Endodermal cell (in vitro differentiated cells): ENCODE measurements around the gene OASL. TPM values are rescaled to one million over a fixed set of nuclear protein-coding genes. Genes with fewer than 3 reads are reported as not detected.

Source experiments
- DNase-seq: peaks from one replicate; pipeline ENCODE4 v3.0.0-alpha.2; 2017
- H3K27ac ChIP-seq: 2 replicates; pipeline ENCODE4 v1.5.1; 2013; ENCODE audit warnings: mild to moderate bottlenecking, low read depth, low read length, moderate library complexity
- H3K27me3 ChIP-seq: 2 replicates; pipeline ENCODE4 v1.6.1; 2013; ENCODE audit warnings: mild to moderate bottlenecking, low read length, moderate library complexity; ENCODE audit not compliant: insufficient read depth, control insufficient read depth, poor library complexity, severe bottlenecking
- H3K36me3 ChIP-seq: 2 replicates; pipeline ENCODE4 v1.7.0; 2013; ENCODE audit warnings: mild to moderate bottlenecking, low read length, moderate library complexity; ENCODE audit not compliant: control insufficient read depth, insufficient read depth
- H3K4me1 ChIP-seq: one replicate; pipeline ENCODE4 v1.7.0; 2013; ENCODE audit warnings: low read length; ENCODE audit not compliant: control insufficient read depth, insufficient read depth
- H3K4me3 ChIP-seq: 2 replicates; pipeline ENCODE4 v1.5.1; 2013; ENCODE audit warnings: mild to moderate bottlenecking, low read length, moderate library complexity
- H3K9ac ChIP-seq: 2 replicates; pipeline ENCODE4 v1.6.1; 2013; ENCODE audit warnings: mild to moderate bottlenecking, low read length, moderate library complexity; ENCODE audit not compliant: poor library complexity, severe bottlenecking; ENCODE audit errors: extremely low read depth
- H3K9me3 ChIP-seq: 2 replicates; pipeline ENCODE4 v1.6.1; 2013; ENCODE audit warnings: mild to moderate bottlenecking, low read length, moderate library complexity; ENCODE audit not compliant: control insufficient read depth
- H3K27ac Mint-ChIP-seq: 2 replicates; pipeline ENCODE4 v1.8.0; 2020; ENCODE audit warnings: mixed read lengths
- H3K27me3 Mint-ChIP-seq: 2 replicates; pipeline ENCODE4 v1.8.0; 2021; ENCODE audit warnings: mild to moderate bottlenecking, mixed read lengths; ENCODE audit not compliant: insufficient read depth
- H3K36me3 Mint-ChIP-seq: 2 replicates; pipeline ENCODE4 v1.8.0; 2020; ENCODE audit warnings: low read depth, mixed read lengths
- H3K4me1 Mint-ChIP-seq: 2 replicates; pipeline ENCODE4 v1.8.0; 2020; ENCODE audit warnings: mixed read lengths
- H3K4me3 Mint-ChIP-seq: 2 replicates; pipeline ENCODE4 v1.8.0; 2020; ENCODE audit warnings: mild to moderate bottlenecking, moderate library complexity, mixed read lengths
- H3K9me3 Mint-ChIP-seq: 2 replicates; pipeline ENCODE4 v1.8.0; 2020; ENCODE audit warnings: mild to moderate bottlenecking, mixed read lengths
- WGBS, 2 experiments: methylation state at CpG; one replicate each; pipeline versions ENCODE4 v1.1.5 to v1.1.7; 2013; ENCODE audit warnings: missing lambda C conversion rate in 2 of 2, mixed read lengths in 1 of 2; ENCODE audit not compliant: insufficient coverage in 1 of 2, insufficient read length in 1 of 2; 5-methylcytosine and 5-hydroxymethylcytosine counted together
- total RNA-seq, 2 donors: library from RNA; stranded (reverse); fragmentation: NEBNext Ultra II Directional in 1 of 2; extraction: Animal tissue kit (Norgen Biotek cat#: 25700) in 1 of 2; gene quantifications; 2 replicates in 1 of 2; 3 replicates in 1 of 2; pipeline ENCODE4 v1.2.1, GENCODE V29; 2021
- TF ChIP-seq, protein P1 (sequence below): fragments of 200-600 bp; sonication (generic); conservative IDR thresholded peaks from 2 replicates; pipeline ENCODE4 v1.5.0; 2021; ENCODE audit warnings: antibody characterized with exemption, mild to moderate bottlenecking

Gene OASL
- total RNA-seq, 2 donors from 2014 or later = not detected

GRCh38 chr12:121059031-121059898 is 20.2 kb upstream of the OASL start:
- H3K9me3 ChIP-seq = no peaks in the 10 kb centered on the region
- no peak overlapping the region for H3K9ac ChIP-seq
- peaks cover 4% of the 10 kb centered on the region for H3K27me3 Mint-ChIP-seq
- H3K27ac Mint-ChIP-seq = no peak overlapping the region
- H3K27ac ChIP-seq = no peak overlapping the region
- no peaks in the 10 kb centered on the region for H3K27me3 ChIP-seq
- no peaks in the 10 kb centered on the region for H3K36me3 ChIP-seq
- H3K4me1 Mint-ChIP-seq = no peaks in the 10 kb centered on the region
- TF ChIP-seq, protein P1, sequence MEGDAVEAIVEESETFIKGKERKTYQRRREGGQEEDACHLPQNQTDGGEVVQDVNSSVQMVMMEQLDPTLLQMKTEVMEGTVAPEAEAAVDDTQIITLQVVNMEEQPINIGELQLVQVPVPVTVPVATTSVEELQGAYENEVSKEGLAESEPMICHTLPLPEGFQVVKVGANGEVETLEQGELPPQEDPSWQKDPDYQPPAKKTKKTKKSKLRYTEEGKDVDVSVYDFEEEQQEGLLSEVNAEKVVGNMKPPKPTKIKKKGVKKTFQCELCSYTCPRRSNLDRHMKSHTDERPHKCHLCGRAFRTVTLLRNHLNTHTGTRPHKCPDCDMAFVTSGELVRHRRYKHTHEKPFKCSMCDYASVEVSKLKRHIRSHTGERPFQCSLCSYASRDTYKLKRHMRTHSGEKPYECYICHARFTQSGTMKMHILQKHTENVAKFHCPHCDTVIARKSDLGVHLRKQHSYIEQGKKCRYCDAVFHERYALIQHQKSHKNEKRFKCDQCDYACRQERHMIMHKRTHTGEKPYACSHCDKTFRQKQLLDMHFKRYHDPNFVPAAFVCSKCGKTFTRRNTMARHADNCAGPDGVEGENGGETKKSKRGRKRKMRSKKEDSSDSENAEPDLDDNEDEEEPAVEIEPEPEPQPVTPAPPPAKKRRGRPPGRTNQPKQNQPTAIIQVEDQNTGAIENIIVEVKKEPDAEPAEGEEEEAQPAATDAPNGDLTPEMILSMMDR = no peak
- no peaks in the 10 kb centered on the region for H3K9me3 Mint-ChIP-seq
- H3K4me1 ChIP-seq = no peaks in the 10 kb centered on the region
- WGBS, 2 experiments = 88 to 91% methylated on average over 8 to 10 of the region's 10 CpGs
- no peak overlapping the region for H3K4me3 Mint-ChIP-seq
- H3K4me3 ChIP-seq = no peak overlapping the region
- H3K36me3 Mint-ChIP-seq = no peaks in the 10 kb centered on the region
- DNase-seq = peak; percentile 44

- H3K36me3 ChIP-seq = no peaks in the 10 kb centered on the region
- Mint-ChIP-seq H3K4me3 (no peak overlapping the region), H3K36me3 (no peaks in the 10 kb centered on the region), H3K27me3 (peaks cover 2% of the 10 kb centered on the region), H3K4me1 (no peaks in the 10 kb centered on the region), H3K9me3 (no peaks in the 10 kb centered on the region), H3K27ac (no peak overlapping the region)
- H3K9me3 ChIP-seq = no peaks in the 10 kb centered on the region
- H3K27me3 ChIP-seq = no peaks in the 10 kb centered on the region
- TF ChIP-seq, protein P1 = no peak
- no peak overlapping the region for H3K4me3 ChIP-seq
- WGBS, 2 experiments = 79 to 86% methylated on average over 9 of the region's 9 CpGs
- DNase-seq = peak; percentile 34
- no peaks in the 10 kb centered on the region for H3K4me1 ChIP-seq
- H3K9ac ChIP-seq = no peak overlapping the region
- H3K27ac ChIP-seq = no peak overlapping the region
These were observed 18.7 kb upstream of the OASL start for GRCh38 chr12:121057794-121058193.

GRCh38 chr12:121053706-121054105 is 14.7 kb upstream of the OASL start:
- Histone ChIP-seq H3K36me3 (no peaks in the 10 kb centered on the region), H3K9me3 (no peaks in the 10 kb centered on the region), H3K9ac (no peak overlapping the region), H3K4me1 (no peaks in the 10 kb centered on the region), H3K27me3 (no peaks in the 10 kb centered on the region), H3K27ac (no peak overlapping the region), H3K4me3 (no peak overlapping the region)
- TF ChIP-seq, protein P1 = no peak
- WGBS, 2 experiments = 94 to 95% methylated on average over 10 to 11 of the region's 11 CpGs
- Mint-ChIP-seq H3K9me3 (no peaks in the 10 kb centered on the region), H3K27ac (no peak overlapping the region), H3K4me1 (no peaks in the 10 kb centered on the region), H3K36me3 (no peaks in the 10 kb centered on the region), H3K27me3 (peaks cover 3% of the 10 kb centered on the region), H3K4me3 (no peak overlapping the region)
- DNase-seq = peak; percentile 34
